GM13977 (cell line): Measurements from ENCODE around the gene LAMC1.

ENCODE experiments used
- DNase-seq: peaks from one replicate; pipeline ENCODE4 v3.0.0; 2012; ENCODE audit warnings: low spot score
- in situ Hi-C: fragments of 300-500 bp; cut with MboI; formaldehyde crosslinking; loops from one replicate; pipeline ENCODE4 v1.12.0; 2022; ENCODE audit warnings: low sequenced_read_pairs, low pct_unique_long_range_greater_than_20kb, mixed read lengths, inconsistent platforms; ENCODE audit not compliant: unreplicated experiment
- TF ChIP-seq, protein P1 (sequence below): IDR thresholded peaks from 2 replicates; pipeline ENCODE4 v1.5.1; 2012; ENCODE audit warnings: mild to moderate bottlenecking, control low read depth; ENCODE audit not compliant: insufficient read depth; ENCODE audit errors: extremely low read depth, missing control alignments

The LAMC1 gene

GRCh38 chr1:183097438-183098051, 74.3 kb downstream of the LAMC1 start:
- in situ Hi-C loops, result no loop called here
- no peak for DNase-seq
- TF ChIP-seq, protein P1, sequence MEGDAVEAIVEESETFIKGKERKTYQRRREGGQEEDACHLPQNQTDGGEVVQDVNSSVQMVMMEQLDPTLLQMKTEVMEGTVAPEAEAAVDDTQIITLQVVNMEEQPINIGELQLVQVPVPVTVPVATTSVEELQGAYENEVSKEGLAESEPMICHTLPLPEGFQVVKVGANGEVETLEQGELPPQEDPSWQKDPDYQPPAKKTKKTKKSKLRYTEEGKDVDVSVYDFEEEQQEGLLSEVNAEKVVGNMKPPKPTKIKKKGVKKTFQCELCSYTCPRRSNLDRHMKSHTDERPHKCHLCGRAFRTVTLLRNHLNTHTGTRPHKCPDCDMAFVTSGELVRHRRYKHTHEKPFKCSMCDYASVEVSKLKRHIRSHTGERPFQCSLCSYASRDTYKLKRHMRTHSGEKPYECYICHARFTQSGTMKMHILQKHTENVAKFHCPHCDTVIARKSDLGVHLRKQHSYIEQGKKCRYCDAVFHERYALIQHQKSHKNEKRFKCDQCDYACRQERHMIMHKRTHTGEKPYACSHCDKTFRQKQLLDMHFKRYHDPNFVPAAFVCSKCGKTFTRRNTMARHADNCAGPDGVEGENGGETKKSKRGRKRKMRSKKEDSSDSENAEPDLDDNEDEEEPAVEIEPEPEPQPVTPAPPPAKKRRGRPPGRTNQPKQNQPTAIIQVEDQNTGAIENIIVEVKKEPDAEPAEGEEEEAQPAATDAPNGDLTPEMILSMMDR, result no peak

DNA sequence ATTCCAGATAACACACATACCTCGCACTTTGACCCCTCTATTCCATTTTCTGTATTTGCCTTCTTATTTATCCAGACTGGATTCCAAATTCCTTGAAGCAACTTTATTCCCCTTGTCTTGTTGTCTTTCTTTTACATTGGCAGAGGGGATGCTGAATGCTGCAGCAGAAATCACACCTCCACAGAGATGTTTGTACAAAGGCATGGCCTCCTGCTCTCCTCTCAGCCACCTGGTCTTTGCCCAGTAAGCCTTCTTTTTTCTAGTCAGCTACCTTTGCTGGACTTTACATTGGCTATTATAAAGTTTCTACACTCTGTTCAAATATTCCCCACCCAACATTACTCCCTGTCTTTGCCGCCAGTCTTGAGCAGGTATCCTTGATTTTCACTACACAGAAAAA, 75.1 kb downstream of the LAMC1 start:
- no peak for DNase-seq
- in situ Hi-C loops, result no loop called here
- TF ChIP-seq, protein P1, result no peak

DNA sequence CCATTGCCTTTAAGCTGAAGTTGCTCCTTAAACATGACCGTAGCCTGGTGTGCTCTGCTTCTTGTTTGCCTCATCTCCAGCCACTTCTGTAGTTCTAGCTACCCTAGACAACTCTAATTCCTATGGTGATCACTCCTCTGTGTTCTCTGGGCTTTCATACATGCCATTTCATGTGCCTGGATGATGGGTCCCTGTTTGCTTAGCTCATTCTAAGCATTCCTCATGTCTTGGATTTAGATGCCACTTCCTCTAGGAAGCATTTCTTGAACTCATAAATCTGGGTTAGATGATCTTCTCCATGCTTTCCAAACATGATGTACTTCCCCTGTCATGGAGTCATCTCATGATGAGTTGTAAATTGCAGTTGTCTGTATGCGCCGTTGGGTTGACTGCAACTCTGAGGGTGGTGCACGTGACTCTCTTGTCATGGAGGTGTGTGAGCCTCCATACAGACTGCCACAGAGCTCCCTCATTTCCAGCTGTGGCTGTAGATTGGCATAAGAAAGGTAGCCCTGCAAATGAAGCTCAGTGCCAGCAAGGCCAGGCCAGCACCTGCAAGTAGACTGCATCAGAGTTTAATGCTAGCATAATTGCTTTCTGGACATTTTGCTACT, 77.2 kb downstream of the LAMC1 start:
- no peak for DNase-seq
- in situ Hi-C loops, result no loop called here
- TF ChIP-seq, protein P1, result no peak

- in situ Hi-C loops, result no loop called here
- TF ChIP-seq, protein P1, result no peak
- no peak for DNase-seq
Observed at GRCh38 chr1:183101081-183101480, 77.9 kb downstream of the LAMC1 start.

DNA sequence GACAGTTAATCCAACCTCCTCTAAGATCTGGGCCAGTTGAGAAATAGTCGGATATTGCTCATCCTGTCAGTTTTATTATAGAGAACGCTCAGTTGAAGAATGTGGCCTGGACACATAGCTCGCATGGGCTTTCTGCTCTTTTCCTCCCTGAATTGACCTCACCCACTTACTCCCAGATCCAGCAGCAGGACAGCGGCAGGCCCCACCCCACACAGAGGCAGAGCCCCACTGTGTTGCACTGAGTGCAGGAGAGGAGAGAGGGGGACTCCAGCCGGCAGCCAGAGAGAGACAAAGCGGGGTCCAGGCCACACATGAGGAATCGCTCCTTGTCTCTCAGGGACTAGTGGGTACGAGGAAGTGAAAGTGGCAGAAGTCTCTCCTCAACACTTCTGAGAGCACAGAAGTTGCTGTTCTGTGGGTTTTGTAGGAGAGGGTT, 78.6 kb downstream of the LAMC1 start:
- in situ Hi-C loops, result no loop called here

GRCh38 chr1:183103147-183103546, 79.9 kb downstream of the LAMC1 start:
- TF ChIP-seq, protein P1, result no peak
- in situ Hi-C loops, result no loop called here
- no peak for DNase-seq

More for the DNA sequence above, 78.6 kb downstream of the LAMC1 start:
- TF ChIP-seq, protein P1, result no peak
- no peak for DNase-seq

DNA sequence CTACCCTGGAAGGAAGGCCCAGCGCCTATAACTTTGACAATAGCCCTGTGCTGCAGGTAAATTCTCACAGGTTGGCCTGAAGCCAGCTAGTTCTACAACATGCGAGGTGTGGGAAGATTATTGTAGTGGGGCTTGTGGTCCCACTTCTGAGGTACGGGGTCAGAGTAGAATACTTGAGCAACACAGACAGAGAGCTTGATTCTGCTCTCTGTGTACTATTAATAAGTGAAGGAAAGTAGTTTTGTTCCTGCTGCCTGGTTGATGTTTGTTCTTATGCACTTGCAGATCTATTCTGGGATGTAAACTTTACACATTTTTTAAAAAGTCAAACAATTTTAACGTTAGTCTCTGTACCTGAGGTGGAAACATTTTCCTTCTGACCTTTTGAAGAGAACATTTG, 80.4 kb downstream of the LAMC1 start:
- in situ Hi-C loops, result no loop called here
- DNase-seq, result no peak
- TF ChIP-seq, protein P1, result no peak
